Kidney epithelial cell (primary cell): ENCODE results near the gene JAK2. TPM values are rescaled to one million over a fixed set of nuclear protein-coding genes. Genes with fewer than 3 reads are reported as not detected.

ENCODE experiments used
- DNase-seq: peaks from one replicate; pipeline ENCODE4 v3.0.0-alpha.2; 2010; ENCODE audit warnings: low read depth
- H3K27me3 ChIP-seq: 2 replicates; pipeline ENCODE4 v1.6.0; 2011; ENCODE audit warnings: low read length; ENCODE audit not compliant: control insufficient read depth, insufficient read depth
- H3K36me3 ChIP-seq: 2 replicates; pipeline ENCODE4 v1.5.1; 2011; ENCODE audit warnings: low read length; ENCODE audit not compliant: control insufficient read depth, insufficient read depth
- H3K4me3 ChIP-seq: 2 replicates; pipeline ENCODE4 v1.5.1; 2011; ENCODE audit warnings: low read depth, mild to moderate bottlenecking, control low read depth, low read length
- total RNA-seq: library from RNA; depleted of rRNA; stranded (reverse); fragments of >200 nt; gene quantifications from 2 replicates; pipeline ENCODE4 v1.2.3, GENCODE V29; 2015
- TF ChIP-seq, protein P1 (sequence below): IDR thresholded peaks from 2 replicates; pipeline ENCODE4 v1.5.1; 2011; ENCODE audit warnings: mild to moderate bottlenecking, moderate library complexity, low read length, control low read depth, inconsistent platforms; ENCODE audit not compliant: insufficient read depth, poor library complexity, severe bottlenecking

The JAK2 gene
- total RNA-seq, 1 donor from 2014 or later: 7.1 TPM

DNA sequence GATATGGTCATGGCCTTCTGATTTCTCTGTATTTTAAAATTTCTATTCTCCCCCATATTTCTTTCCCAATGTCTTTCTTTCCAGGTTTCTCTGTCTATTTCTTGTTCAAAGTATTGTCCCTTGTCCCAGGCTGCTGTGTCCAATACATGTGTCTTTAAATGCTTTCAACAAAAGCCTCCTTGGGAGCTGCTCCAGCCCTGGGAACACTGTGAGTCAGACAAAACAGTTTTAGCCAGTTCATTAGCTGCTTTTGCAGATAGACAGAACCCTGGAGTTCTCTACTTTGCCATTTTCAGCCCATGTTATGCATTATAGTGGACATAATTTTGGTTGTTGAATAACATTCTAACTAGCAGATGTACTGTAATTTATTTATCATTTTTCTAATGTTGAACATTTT, 20.5 kb upstream of the JAK2 start:
- TF ChIP-seq, protein P1, sequence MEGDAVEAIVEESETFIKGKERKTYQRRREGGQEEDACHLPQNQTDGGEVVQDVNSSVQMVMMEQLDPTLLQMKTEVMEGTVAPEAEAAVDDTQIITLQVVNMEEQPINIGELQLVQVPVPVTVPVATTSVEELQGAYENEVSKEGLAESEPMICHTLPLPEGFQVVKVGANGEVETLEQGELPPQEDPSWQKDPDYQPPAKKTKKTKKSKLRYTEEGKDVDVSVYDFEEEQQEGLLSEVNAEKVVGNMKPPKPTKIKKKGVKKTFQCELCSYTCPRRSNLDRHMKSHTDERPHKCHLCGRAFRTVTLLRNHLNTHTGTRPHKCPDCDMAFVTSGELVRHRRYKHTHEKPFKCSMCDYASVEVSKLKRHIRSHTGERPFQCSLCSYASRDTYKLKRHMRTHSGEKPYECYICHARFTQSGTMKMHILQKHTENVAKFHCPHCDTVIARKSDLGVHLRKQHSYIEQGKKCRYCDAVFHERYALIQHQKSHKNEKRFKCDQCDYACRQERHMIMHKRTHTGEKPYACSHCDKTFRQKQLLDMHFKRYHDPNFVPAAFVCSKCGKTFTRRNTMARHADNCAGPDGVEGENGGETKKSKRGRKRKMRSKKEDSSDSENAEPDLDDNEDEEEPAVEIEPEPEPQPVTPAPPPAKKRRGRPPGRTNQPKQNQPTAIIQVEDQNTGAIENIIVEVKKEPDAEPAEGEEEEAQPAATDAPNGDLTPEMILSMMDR: no peak

DNA sequence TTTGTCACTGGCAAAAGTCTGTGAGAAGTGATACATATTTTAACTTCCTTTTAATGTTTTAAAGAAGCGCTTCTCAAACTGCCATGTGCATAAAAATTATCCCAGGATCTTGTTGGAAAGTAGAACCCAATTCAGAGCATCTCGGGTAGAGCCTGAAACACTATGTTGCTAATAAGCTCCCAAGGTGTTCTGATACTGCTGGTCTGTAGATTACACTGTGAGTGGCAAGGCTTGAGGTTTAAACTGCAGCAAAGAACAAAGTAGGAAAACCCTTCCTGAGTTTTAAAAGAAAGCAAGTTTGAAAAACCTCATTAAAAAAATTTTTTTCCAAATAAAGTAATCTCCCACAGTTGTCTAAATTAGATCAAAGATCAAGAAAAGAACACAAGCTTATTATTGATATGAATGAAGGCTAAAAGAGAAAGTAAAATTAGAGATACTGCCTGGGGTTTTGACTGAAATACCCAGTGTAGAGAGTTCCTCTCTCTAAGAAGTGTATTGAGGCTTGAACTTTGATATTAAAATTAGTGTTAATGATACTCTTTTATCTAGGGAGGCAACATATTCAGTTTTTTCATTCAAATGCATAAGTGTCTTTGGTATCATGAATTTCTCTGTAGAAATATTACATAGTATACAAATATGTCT, 19.8 kb upstream of the JAK2 start:
- H3K36me3 ChIP-seq: no peaks in the 10 kb centered on the region
- no peak for DNase-seq
- H3K4me3 ChIP-seq: no peak overlapping the region
- H3K27me3 ChIP-seq: no peaks in the 10 kb centered on the region
- TF ChIP-seq, protein P1: no peak

More for the DNA sequence above, 20.5 kb upstream of the JAK2 start:
- Histone ChIP-seq H3K36me3 (no peaks in the 10 kb centered on the region), H3K27me3 (no peaks in the 10 kb centered on the region), H3K4me3 (no peak overlapping the region)
- DNase-seq: no peak

DNA sequence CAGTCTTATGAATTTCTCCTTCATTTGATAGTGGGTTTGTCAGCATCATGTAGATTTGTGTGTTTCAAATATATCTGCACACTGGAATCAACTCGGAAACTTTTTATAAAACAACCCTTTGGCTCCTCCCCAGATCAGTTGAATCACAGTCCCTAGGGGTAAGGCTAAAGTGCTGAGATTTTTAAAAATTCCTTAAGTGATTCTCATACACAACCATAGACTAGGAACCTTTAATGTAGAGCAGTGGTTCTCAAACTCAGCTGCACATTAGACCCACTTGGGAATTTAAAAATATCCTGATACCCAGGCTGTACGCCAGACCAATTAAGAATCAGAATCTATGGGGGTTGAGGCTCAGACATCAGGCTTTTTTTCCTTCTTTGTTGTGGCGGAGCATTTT, 17.5 kb upstream of the JAK2 start:
- H3K4me3 ChIP-seq: no peak overlapping the region
- no peak for DNase-seq
- no peaks in the 10 kb centered on the region for H3K36me3 ChIP-seq
- TF ChIP-seq, protein P1: no peak
- no peaks in the 10 kb centered on the region for H3K27me3 ChIP-seq

DNA sequence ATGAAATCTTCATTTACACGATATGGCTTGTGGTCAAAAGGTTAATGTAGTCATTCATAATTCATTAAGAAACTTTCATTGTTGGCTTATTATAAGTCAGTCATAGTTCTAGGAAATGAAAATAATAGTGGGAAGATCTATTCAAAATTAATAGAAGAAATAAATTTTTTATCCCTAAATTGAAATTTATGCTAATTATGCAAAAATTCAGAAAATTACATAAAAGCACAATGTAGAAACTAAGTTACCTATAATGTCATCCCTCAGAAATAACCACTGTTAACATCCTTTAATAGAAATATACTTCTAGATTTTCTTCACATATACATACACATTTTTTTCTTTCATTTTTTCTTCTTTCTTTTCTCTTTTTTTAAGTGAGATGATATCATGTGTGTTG, 15.9 kb upstream of the JAK2 start:
- TF ChIP-seq, protein P1: no peak
- no peaks in the 10 kb centered on the region for H3K36me3 ChIP-seq
- no peak for DNase-seq
- H3K27me3 ChIP-seq: no peaks in the 10 kb centered on the region
- H3K4me3 ChIP-seq: no peak overlapping the region

DNA sequence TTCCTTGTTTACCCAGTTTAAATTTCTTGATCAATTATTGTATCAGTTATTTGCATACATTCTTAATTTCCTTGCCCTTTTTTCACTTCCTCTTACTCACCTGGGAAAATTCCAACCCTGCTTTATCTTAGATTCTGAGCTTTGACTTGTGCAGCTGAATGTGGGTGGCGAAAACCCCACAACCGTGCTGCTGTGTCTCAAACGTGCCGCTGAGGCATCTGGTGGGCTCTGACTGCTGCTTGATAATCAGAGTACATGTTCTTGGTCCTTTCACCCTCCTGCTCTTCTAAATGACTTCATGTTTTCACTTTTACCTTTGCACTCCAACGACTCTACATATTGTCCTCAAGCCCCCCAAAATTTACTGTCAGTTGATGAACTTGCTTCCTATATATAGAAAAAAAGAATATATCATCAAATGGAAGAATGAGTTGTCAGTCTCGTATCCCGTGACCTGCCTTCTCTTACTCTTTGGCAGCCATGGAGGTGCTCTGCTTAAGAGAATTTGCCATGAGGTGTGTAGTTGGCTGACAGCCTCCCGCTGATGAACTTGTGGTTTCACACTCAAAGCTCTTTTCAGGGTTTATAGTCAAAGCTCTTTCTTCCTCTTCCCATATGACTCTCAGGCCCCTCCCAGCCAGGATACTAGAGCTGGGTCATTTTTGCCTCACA, 14.0 kb upstream of the JAK2 start:
- TF ChIP-seq, protein P1: no peak
- no peaks in the 10 kb centered on the region for H3K27me3 ChIP-seq
- no peak overlapping the region for H3K4me3 ChIP-seq
- no peaks in the 10 kb centered on the region for H3K36me3 ChIP-seq
- DNase-seq: no peak

- Histone ChIP-seq H3K4me3 (no peak overlapping the region), H3K36me3 (no peaks in the 10 kb centered on the region), H3K27me3 (no peaks in the 10 kb centered on the region)
- TF ChIP-seq, protein P1: no peak
- no peak for DNase-seq
These were observed 11.8 kb upstream of the JAK2 start for GRCh38 chr9:4973246-4973645.
